Parathyroid adenoma (tissue), 2 donors: ENCODE results near the gene PTPRD.

ENCODE experiments used
- H2AFZ ChIP-seq: fragments of 300-600 bp; sonication (generic); one replicate; pipeline ENCODE4 v1.7.0; 2017; ENCODE audit warnings: antibody characterized with exemption, mild to moderate bottlenecking
- H3K27ac ChIP-seq: fragments of 300-600 bp; sonication (generic); one replicate; pipeline ENCODE4 v1.7.0; 2017
- H3K27me3 ChIP-seq: fragments of 300-600 bp; sonication (generic); one replicate; pipeline ENCODE4 v1.7.0; 2017; ENCODE audit warnings: low read length; ENCODE audit not compliant: control insufficient read depth, insufficient read depth
- H3K36me3 ChIP-seq: fragments of 300-600 bp; sonication (generic); one replicate; pipeline ENCODE4 v1.7.0; 2017; ENCODE audit warnings: low read length; ENCODE audit not compliant: control insufficient read depth, insufficient read depth
- H3K4me1 ChIP-seq: fragments of 300-600 bp; sonication (generic); one replicate; pipeline ENCODE4 v1.7.0; 2017; ENCODE audit warnings: control low read depth
- H3K4me2 ChIP-seq: fragments of 300-600 bp; sonication (generic); one replicate; pipeline ENCODE4 v1.7.0; 2017; ENCODE audit warnings: low read length
- H3K4me3 ChIP-seq: fragments of 300-600 bp; sonication (generic); one replicate; pipeline ENCODE4 v1.7.0; 2017; ENCODE audit warnings: low read depth, low read length
- H3K79me2 ChIP-seq: fragments of 300-600 bp; sonication (generic); one replicate; pipeline ENCODE4 v1.7.0; 2017; ENCODE audit warnings: control low read depth
- H3K9ac ChIP-seq: fragments of 300-600 bp; sonication (generic); one replicate; pipeline ENCODE4 v1.7.0; 2017; ENCODE audit warnings: mild to moderate bottlenecking
- H3K9me3 ChIP-seq: fragments of 300-600 bp; sonication (generic); one replicate; pipeline ENCODE4 v1.7.0; 2017; ENCODE audit warnings: low read length; ENCODE audit not compliant: control insufficient read depth
- CTCF ChIP-seq: fragments of 300-600 bp; sonication (generic); IDR thresholded peaks from one replicate; pipeline ENCODE4 v1.7.0; 2017; ENCODE audit warnings: antibody characterized with exemption, mild to moderate bottlenecking
- donor health status: primary hyperparathyroidism.

Gene PTPRD

GRCh38 chr9:8732367-8733075, 1880.3 kb downstream of the PTPRD start:
- no peaks in the 10 kb centered on the region for H3K79me2 ChIP-seq
- TF ChIP-seq CTCF = no peak
- H3K9ac ChIP-seq = no peak overlapping the region
- H3K4me2 ChIP-seq = no peak overlapping the region
- no peak overlapping the region for H3K4me3 ChIP-seq
- H2AFZ ChIP-seq = no peak overlapping the region
- no peaks in the 10 kb centered on the region for H3K9me3 ChIP-seq
- H3K36me3 ChIP-seq = no peaks in the 10 kb centered on the region
- no peak overlapping the region for H3K27ac ChIP-seq
- no peaks in the 10 kb centered on the region for H3K4me1 ChIP-seq
- no peaks in the 10 kb centered on the region for H3K27me3 ChIP-seq

GRCh38 chr9:8730618-8731017, 1882.2 kb downstream of the PTPRD start:
- Histone ChIP-seq H3K9me3 (no peaks in the 10 kb centered on the region), H3K79me2 (no peaks in the 10 kb centered on the region), H3K27ac (no peak overlapping the region), H3K4me1 (no peaks in the 10 kb centered on the region), H3K9ac (no peak overlapping the region), H3K36me3 (no peaks in the 10 kb centered on the region), H3K4me2 (no peak overlapping the region), H3K27me3 (no peaks in the 10 kb centered on the region), H3K4me3 (no peak overlapping the region), H2AFZ (no peak overlapping the region)
- TF ChIP-seq CTCF = no peak

GRCh38 chr9:8728910-8729309, 1883.9 kb downstream of the PTPRD start:
- Histone ChIP-seq H3K9ac (no peak overlapping the region), H3K36me3 (no peaks in the 10 kb centered on the region), H3K4me1 (no peaks in the 10 kb centered on the region), H3K4me3 (no peak overlapping the region), H2AFZ (no peak overlapping the region), H3K79me2 (no peaks in the 10 kb centered on the region), H3K27me3 (no peaks in the 10 kb centered on the region), H3K27ac (no peak overlapping the region), H3K4me2 (no peak overlapping the region), H3K9me3 (no peaks in the 10 kb centered on the region)
- no peak for TF ChIP-seq CTCF

- Histone ChIP-seq H3K4me3 (no peak overlapping the region), H3K9ac (no peak overlapping the region), H3K79me2 (no peaks in the 10 kb centered on the region), H3K27me3 (no peaks in the 10 kb centered on the region), H3K27ac (no peak overlapping the region), H3K4me1 (no peaks in the 10 kb centered on the region), H3K9me3 (no peaks in the 10 kb centered on the region), H3K36me3 (no peaks in the 10 kb centered on the region), H2AFZ (no peak overlapping the region), H3K4me2 (no peak overlapping the region)
- no peak for TF ChIP-seq CTCF
Observed at GRCh38 chr9:8727191-8727590, 1885.6 kb downstream of the PTPRD start.

- Histone ChIP-seq H3K27ac (no peak overlapping the region), H3K4me3 (no peak overlapping the region), H3K27me3 (no peaks in the 10 kb centered on the region), H3K9me3 (no peaks in the 10 kb centered on the region), H2AFZ (no peak overlapping the region), H3K4me2 (no peak overlapping the region), H3K36me3 (no peaks in the 10 kb centered on the region), H3K79me2 (no peaks in the 10 kb centered on the region), H3K9ac (no peak overlapping the region), H3K4me1 (no peaks in the 10 kb centered on the region)
- no peak for TF ChIP-seq CTCF
Observed at GRCh38 chr9:8726692-8727091, 1886.1 kb downstream of the PTPRD start.
